Panc1 (cell line): ENCODE measurements around the gene PEX5L. TPM values are rescaled to one million over a fixed set of nuclear protein-coding genes. Genes with fewer than 3 reads are reported as not detected.

ENCODE experiments used
- ATAC-seq: fragments of 200-7000 bp; cut with Tn5 transposase; 2 replicates; pipeline ENCODE4 v1.9.1; 2020; ENCODE audit warnings: mild to moderate bottlenecking, moderate library complexity
- BruUV-seq: library from RNA; stranded (reverse); fragments of 400-500 nt; replicated peaks from 2 replicates; lab custom pipeline; 2021; lab: Mats Ljungman, UMichigan
- CTCF ChIA-PET: fragments of 300-600 bp; sonication (Branson Sonifier 250); formaldehyde crosslinking; loops from one replicate; lab custom pipeline; 2022; ENCODE audit warnings: antibody characterized with exemption; lab: Charles Lee
- POLR2A ChIA-PET: fragments of 300-600 bp; sonication (Branson Sonifier 250); formaldehyde crosslinking; loops from one replicate; lab custom pipeline; 2022; ENCODE audit warnings: antibody characterized with exemption; lab: Charles Lee
- DNase-seq: peaks from one replicate; pipeline ENCODE4 v3.0.0-alpha.2; 2010; ENCODE audit warnings: low read depth, low spot score
- H3K27ac ChIP-seq: 2 replicates; pipeline ENCODE4 v1.5.1; 2011; ENCODE audit warnings: mild to moderate bottlenecking, low read length, inconsistent platforms
- H3K27me3 ChIP-seq: fragments of 200-500 bp; sonication (Bioruptor generic); 2 replicates; pipeline ENCODE4 v1.6.0; 2014; ENCODE audit warnings: low read length, inconsistent platforms; ENCODE audit not compliant: control insufficient read depth, insufficient read depth
- H3K36me3 ChIP-seq: fragments of 200-500 bp; sonication (Bioruptor generic); 2 replicates; pipeline ENCODE4 v1.5.1; 2014; ENCODE audit warnings: inconsistent platforms, mild to moderate bottlenecking, low read length, moderate library complexity; ENCODE audit not compliant: control insufficient read depth, insufficient read depth
- H3K4me1 ChIP-seq: 2 replicates; pipeline ENCODE4 v1.5.1; 2011; ENCODE audit warnings: inconsistent platforms, mild to moderate bottlenecking, low read length, moderate library complexity; ENCODE audit not compliant: control insufficient read depth, insufficient read depth
- H3K4me3 ChIP-seq, 2 experiments: 2 replicates each; pipeline ENCODE4 v1.5.1; 2011 to 2012; ENCODE audit warnings: low read depth in 2 of 2, low read length in 2 of 2, mild to moderate bottlenecking in 2 of 2, inconsistent platforms in 1 of 2, moderate library complexity in 1 of 2
- H3K9me3 ChIP-seq: fragments of 200-500 bp; sonication (Bioruptor generic); 2 replicates; pipeline ENCODE4 v1.5.1; 2014; ENCODE audit warnings: low read depth, mild to moderate bottlenecking, inconsistent platforms, low read length, moderate library complexity; ENCODE audit not compliant: control insufficient read depth, insufficient read depth
- POLR2AphosphoS5 ChIP-seq: IDR thresholded peaks from 2 replicates; pipeline ENCODE4 v1.6.1; 2012; ENCODE audit warnings: mild to moderate bottlenecking, low read depth, low read length, moderate library complexity
- SIN3A ChIP-seq: IDR thresholded peaks from 2 replicates; pipeline ENCODE4 v1.6.1; 2012; ENCODE audit warnings: low read depth, mild to moderate bottlenecking, low read length, moderate library complexity, borderline replicate concordance; ENCODE audit not compliant: insufficient read depth
- TCF7L2 ChIP-seq: IDR thresholded peaks from 2 replicates; pipeline ENCODE4 v1.6.1; 2011; ENCODE audit warnings: mild to moderate bottlenecking, low read depth, low read length, inconsistent platforms
- in situ Hi-C: cut with HindIII; loops from 2 replicates; pipeline ENCODE4 v1.10.0; 2016; ENCODE audit warnings: low sequenced_read_pairs, low pct_unique_long_range_greater_than_20kb
- intact Hi-C: fragments of 100-400 bp; cut with micrococcal nuclease; formaldehyde crosslinking; loops from one replicate; pipeline ENCODE4 v1.10.0; 2022; ENCODE audit not compliant: unreplicated experiment
- total RNA-seq: library from RNA; stranded (reverse); gene quantifications from one replicate; pipeline ENCODE4 v1.2.1, GENCODE V29; 2021; ENCODE audit not compliant: unreplicated experiment
- TF ChIP-seq, protein P1 (sequence below), 2 experiments: IDR thresholded peaks; 2 replicates each; pipeline ENCODE4 v1.6.1; 2011 to 2012; ENCODE audit warnings: low read depth in 2 of 2, control low read depth in 1 of 2, low read length in 1 of 2, mild to moderate bottlenecking in 1 of 2, moderate library complexity in 1 of 2; ENCODE audit not compliant: insufficient read depth in 1 of 2
- TF ChIP-seq, protein P2 (sequence below): fragments of 450-650 bp; IDR thresholded peaks from 2 replicates; pipeline ENCODE4 v1.5.1; 2017; ENCODE audit warnings: mild to moderate bottlenecking

Gene PEX5L
- total RNA-seq, 1 experiment from 2014 or later, result 0.23 TPM

DNA sequence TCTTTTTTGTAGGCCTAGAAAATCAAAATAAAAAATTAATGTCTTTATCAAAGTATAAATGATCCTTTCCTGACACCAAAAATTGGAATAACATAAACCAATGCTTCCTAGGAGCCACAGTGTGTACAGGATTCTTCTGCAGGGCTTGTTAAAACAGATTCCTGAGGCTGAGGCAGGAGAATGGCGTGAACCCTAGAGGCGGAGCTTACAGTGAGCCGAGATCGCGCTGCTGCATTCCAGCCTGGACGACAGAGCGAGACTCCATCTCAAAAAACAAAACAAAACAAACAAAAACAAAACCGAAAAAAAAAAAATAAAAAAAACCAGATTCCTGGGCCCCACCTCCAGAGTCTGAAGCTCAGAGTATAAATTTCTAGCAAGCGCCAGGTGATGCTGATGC, 78.0 kb downstream of the PEX5L start:
- Histone ChIP-seq H3K4me3 (no peak overlapping the region), H3K9me3 (no peaks in the 10 kb centered on the region), H3K4me1 (no peaks in the 10 kb centered on the region), H3K36me3 (no peaks in the 10 kb centered on the region), H3K27me3 (no peaks in the 10 kb centered on the region), H3K27ac (no peak overlapping the region)
- intact Hi-C loops, result no loop called here
- POLR2A ChIA-PET, result interaction anchor here (0.6 kb wide), 1 partner anchor 25 kb away, joined by 4 read pairs; no protein-coding TSS in a partner anchor
- DNase-seq, result no peak
- no TSS peak for BruUV-seq
- CTCF ChIA-PET, result no interaction called here
- in situ Hi-C loops, result no loop called here
- no peak for ATAC-seq
- no peak for TF ChIP-seq SIN3A
- no peak for TF ChIP-seq TCF7L2
- TF ChIP-seq POLR2AphosphoS5, result no peak
- TF ChIP-seq, protein P1, sequence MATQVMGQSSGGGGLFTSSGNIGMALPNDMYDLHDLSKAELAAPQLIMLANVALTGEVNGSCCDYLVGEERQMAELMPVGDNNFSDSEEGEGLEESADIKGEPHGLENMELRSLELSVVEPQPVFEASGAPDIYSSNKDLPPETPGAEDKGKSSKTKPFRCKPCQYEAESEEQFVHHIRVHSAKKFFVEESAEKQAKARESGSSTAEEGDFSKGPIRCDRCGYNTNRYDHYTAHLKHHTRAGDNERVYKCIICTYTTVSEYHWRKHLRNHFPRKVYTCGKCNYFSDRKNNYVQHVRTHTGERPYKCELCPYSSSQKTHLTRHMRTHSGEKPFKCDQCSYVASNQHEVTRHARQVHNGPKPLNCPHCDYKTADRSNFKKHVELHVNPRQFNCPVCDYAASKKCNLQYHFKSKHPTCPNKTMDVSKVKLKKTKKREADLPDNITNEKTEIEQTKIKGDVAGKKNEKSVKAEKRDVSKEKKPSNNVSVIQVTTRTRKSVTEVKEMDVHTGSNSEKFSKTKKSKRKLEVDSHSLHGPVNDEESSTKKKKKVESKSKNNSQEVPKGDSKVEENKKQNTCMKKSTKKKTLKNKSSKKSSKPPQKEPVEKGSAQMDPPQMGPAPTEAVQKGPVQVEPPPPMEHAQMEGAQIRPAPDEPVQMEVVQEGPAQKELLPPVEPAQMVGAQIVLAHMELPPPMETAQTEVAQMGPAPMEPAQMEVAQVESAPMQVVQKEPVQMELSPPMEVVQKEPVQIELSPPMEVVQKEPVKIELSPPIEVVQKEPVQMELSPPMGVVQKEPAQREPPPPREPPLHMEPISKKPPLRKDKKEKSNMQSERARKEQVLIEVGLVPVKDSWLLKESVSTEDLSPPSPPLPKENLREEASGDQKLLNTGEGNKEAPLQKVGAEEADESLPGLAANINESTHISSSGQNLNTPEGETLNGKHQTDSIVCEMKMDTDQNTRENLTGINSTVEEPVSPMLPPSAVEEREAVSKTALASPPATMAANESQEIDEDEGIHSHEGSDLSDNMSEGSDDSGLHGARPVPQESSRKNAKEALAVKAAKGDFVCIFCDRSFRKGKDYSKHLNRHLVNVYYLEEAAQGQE (IDR thresholded peaks at IDR 0.05; ENCODE audit: insufficient read depth in 1 of 2, low read depth in 2 of 2, low read length in 1 of 2), result no peak
- TF ChIP-seq, protein P2, sequence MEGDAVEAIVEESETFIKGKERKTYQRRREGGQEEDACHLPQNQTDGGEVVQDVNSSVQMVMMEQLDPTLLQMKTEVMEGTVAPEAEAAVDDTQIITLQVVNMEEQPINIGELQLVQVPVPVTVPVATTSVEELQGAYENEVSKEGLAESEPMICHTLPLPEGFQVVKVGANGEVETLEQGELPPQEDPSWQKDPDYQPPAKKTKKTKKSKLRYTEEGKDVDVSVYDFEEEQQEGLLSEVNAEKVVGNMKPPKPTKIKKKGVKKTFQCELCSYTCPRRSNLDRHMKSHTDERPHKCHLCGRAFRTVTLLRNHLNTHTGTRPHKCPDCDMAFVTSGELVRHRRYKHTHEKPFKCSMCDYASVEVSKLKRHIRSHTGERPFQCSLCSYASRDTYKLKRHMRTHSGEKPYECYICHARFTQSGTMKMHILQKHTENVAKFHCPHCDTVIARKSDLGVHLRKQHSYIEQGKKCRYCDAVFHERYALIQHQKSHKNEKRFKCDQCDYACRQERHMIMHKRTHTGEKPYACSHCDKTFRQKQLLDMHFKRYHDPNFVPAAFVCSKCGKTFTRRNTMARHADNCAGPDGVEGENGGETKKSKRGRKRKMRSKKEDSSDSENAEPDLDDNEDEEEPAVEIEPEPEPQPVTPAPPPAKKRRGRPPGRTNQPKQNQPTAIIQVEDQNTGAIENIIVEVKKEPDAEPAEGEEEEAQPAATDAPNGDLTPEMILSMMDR, result no peak

DNA sequence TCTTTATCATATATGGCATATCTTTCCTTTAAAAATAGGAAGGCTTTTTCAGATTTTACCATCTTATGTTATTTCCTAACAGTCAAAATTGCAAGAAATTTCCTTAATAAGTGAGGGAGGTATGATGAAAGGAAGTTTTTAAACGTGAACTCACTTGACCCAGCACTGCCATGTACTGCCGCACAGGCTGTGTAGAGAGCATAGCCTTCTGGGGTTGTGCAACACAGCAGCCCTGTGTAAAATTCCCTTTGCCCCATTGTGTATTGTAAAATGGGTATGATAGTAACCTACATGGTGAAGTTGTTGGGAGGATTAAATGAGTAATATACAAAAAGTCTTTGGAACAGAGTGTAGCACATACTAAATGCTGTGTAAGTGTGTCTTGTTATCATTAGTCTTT, 78.6 kb downstream of the PEX5L start:
- ATAC-seq (no peak), DNase-seq (no peak)
- H3K9me3 ChIP-seq, result no peaks in the 10 kb centered on the region
- TF ChIP-seq TCF7L2 (no peak), POLR2AphosphoS5 (no peak), SIN3A (no peak)
- TF ChIP-seq, protein P2, result no peak
- TF ChIP-seq, protein P1 (IDR thresholded peaks at IDR 0.05; ENCODE audit: insufficient read depth in 1 of 2, low read depth in 2 of 2, low read length in 1 of 2), result no peak
- H3K27me3 ChIP-seq, result no peaks in the 10 kb centered on the region
- H3K27ac ChIP-seq, result no peak overlapping the region
- intact Hi-C loops (no loop called here), in situ Hi-C loops (no loop called here)
- BruUV-seq, result no TSS peak
- CTCF ChIA-PET, result no interaction called here
- POLR2A ChIA-PET, result no interaction called here
- H3K36me3 ChIP-seq, result no peaks in the 10 kb centered on the region
- H3K4me3 ChIP-seq, result no peak overlapping the region
- no peaks in the 10 kb centered on the region for H3K4me1 ChIP-seq
